Neural cell (in vitro differentiated cells): ENCODE measurements around the gene NR1I3. TPM values are rescaled to one million over a fixed set of nuclear protein-coding genes. Genes with fewer than 3 reads are reported as not detected.

ENCODE experiments used
- H2AFZ ChIP-seq: fragments of 200-600, 300-800 bp; sonication (generic), shearing (Covaris generic); 2 replicates; pipeline ENCODE4 v1.6.0; 2014; ENCODE audit warnings: low read depth, mild to moderate bottlenecking, antibody characterized with exemption, low read length, moderate library complexity
- H3F3A ChIP-seq: fragments of 200-600 bp; shearing (Covaris generic); 2 replicates; pipeline ENCODE4 v1.6.1; 2016; ENCODE audit warnings: mild to moderate bottlenecking, moderate library complexity, mixed read lengths, antibody characterized with exemption, low read length; ENCODE audit not compliant: insufficient read depth, poor library complexity, severe bottlenecking
- H3K27ac ChIP-seq: fragments of 200-600, 300-800 bp; sonication (generic), shearing (Covaris generic); 2 replicates; pipeline ENCODE4 v1.5.1; 2014; ENCODE audit warnings: mild to moderate bottlenecking, low read length, moderate library complexity
- H3K27me3 ChIP-seq: fragments of 300-800, 200-600 bp; sonication (generic), shearing (Covaris generic); 2 replicates; pipeline ENCODE4 v1.6.0; 2014; ENCODE audit warnings: mild to moderate bottlenecking, low read depth, low read length, moderate library complexity; ENCODE audit not compliant: insufficient read depth
- H3K36me3 ChIP-seq: fragments of 300-800, 200-600 bp; sonication (generic), shearing (Covaris generic); 2 replicates; pipeline ENCODE4 v1.5.1; 2014; ENCODE audit warnings: mild to moderate bottlenecking, antibody characterized with exemption, low read length, moderate library complexity; ENCODE audit not compliant: insufficient read depth
- H3K4me2 ChIP-seq: fragments of 300-800, 200-600 bp; sonication (generic), shearing (Covaris generic); 2 replicates; pipeline ENCODE4 v1.6.0; 2014; ENCODE audit warnings: mild to moderate bottlenecking, low read length
- H3K4me3 ChIP-seq: fragments of 300-800, 200-600 bp; sonication (generic), shearing (Covaris generic); 2 replicates; pipeline ENCODE4 v1.5.1; 2014; ENCODE audit warnings: mild to moderate bottlenecking, low read length, moderate library complexity
- H3K79me2 ChIP-seq: fragments of 200-600 bp; shearing (Covaris generic); replicated peaks from 2 replicates; pipeline ENCODE4 v1.6.0; 2014; ENCODE audit warnings: mild to moderate bottlenecking, low read length, moderate library complexity; ENCODE audit not compliant: insufficient read depth
- H3K9ac ChIP-seq: fragments of 300-800, 200-600 bp; sonication (generic), shearing (Covaris generic); 2 replicates; pipeline ENCODE4 v1.6.1; 2016; ENCODE audit warnings: mild to moderate bottlenecking, low read length, mixed read lengths
- H3K9me2 ChIP-seq: fragments of 200-600 bp; shearing (Covaris generic); 2 replicates; pipeline ENCODE4 v1.6.1; 2016; ENCODE audit warnings: mild to moderate bottlenecking, low read length, mixed read lengths; ENCODE audit not compliant: insufficient read depth
- H3K9me3 ChIP-seq: fragments of 200-600, 300-800 bp; sonication (generic), shearing (Covaris generic); 2 replicates; pipeline ENCODE4 v1.6.1; 2016; ENCODE audit warnings: mild to moderate bottlenecking, mixed run types, low read length, moderate library complexity, mixed read lengths
- H4K20me1 ChIP-seq: fragments of 200-600 bp; shearing (Covaris generic); 2 replicates; pipeline ENCODE4 v1.6.1; 2016; ENCODE audit warnings: mild to moderate bottlenecking, mixed run types; ENCODE audit not compliant: insufficient read depth
- EP300 ChIP-seq: fragments of 450-650 bp; conservative IDR thresholded peaks from 2 replicates; pipeline ENCODE4 v1.6.1; 2014; ENCODE audit warnings: antibody characterized with exemption, mild to moderate bottlenecking, moderate library complexity; ENCODE audit not compliant: poor library complexity, severe bottlenecking
- EZH2 ChIP-seq: fragments of 200-600, 300-800 bp; shearing (Covaris generic), sonication (generic); IDR thresholded peaks from 2 replicates; pipeline ENCODE4 v1.6.1; 2014; ENCODE audit warnings: antibody characterized with exemption, low read length, borderline replicate concordance, mild to moderate bottlenecking; ENCODE audit not compliant: insufficient read depth, poor library complexity, severe bottlenecking
- MXI1 ChIP-seq: fragments of 450-650 bp; conservative IDR thresholded peaks from 2 replicates; pipeline ENCODE4 v1.6.1; 2014; ENCODE audit warnings: antibody characterized with exemption, mild to moderate bottlenecking; ENCODE audit not compliant: poor library complexity, severe bottlenecking
- POLR2AphosphoS5 ChIP-seq: IDR thresholded peaks from 2 replicates; pipeline ENCODE4 v1.6.1; 2012
- RAD21 ChIP-seq: fragments of 450-650 bp; conservative IDR thresholded peaks from 2 replicates; pipeline ENCODE4 v1.6.1; 2014; ENCODE audit warnings: antibody characterized with exemption, mild to moderate bottlenecking, moderate library complexity
- SMC3 ChIP-seq: fragments of 450-650 bp; conservative IDR thresholded peaks from 2 replicates; pipeline ENCODE4 v1.6.1; 2014; ENCODE audit warnings: antibody characterized with exemption, mild to moderate bottlenecking, moderate library complexity; ENCODE audit not compliant: poor library complexity
- TAF1 ChIP-seq: IDR thresholded peaks from 2 replicates; pipeline ENCODE4 v1.6.1; 2012; ENCODE audit warnings: low read depth
- polyA plus RNA-seq: library from polyadenylated mRNA; depleted of rRNA; stranded (reverse); fragments of >200 nt; gene quantifications from 2 replicates; pipeline ENCODE4 v1.2.3, GENCODE V29; 2014
- TF ChIP-seq, protein P1 (sequence below): fragments of 450-650 bp; IDR thresholded peaks from 2 replicates; pipeline ENCODE4 v1.5.1; 2014; ENCODE audit warnings: antibody characterized with exemption, mild to moderate bottlenecking, moderate library complexity; ENCODE audit not compliant: poor library complexity, severe bottlenecking
- TF ChIP-seq, protein P2 (sequence below): IDR thresholded peaks from 2 replicates; pipeline ENCODE4 v1.6.1; 2012; ENCODE audit warnings: borderline replicate concordance

The NR1I3 gene
- polyA plus RNA-seq, 1 donor from 2014 or later: not detected

GRCh38 chr1:161282991-161283390 lies 45.0 kb upstream of the NR1I3 start:
- Histone ChIP-seq H2AFZ (no peak overlapping the region), H3K79me2 (no peaks in the 10 kb centered on the region), H3K9ac (no peak overlapping the region), H4K20me1 (no peaks in the 10 kb centered on the region), H3K27me3 (peaks cover 3% of the 10 kb centered on the region), H3K4me3 (no peak overlapping the region), H3K9me2 (no peaks in the 10 kb centered on the region), H3K9me3 (no peaks in the 10 kb centered on the region), H3F3A (no peaks in the 10 kb centered on the region), H3K36me3 (no peaks in the 10 kb centered on the region), H3K4me2 (no peak overlapping the region), H3K27ac (no peak overlapping the region)
- no peak for TF ChIP-seq RAD21
- TF ChIP-seq EP300: no peak
- TF ChIP-seq MXI1: no peak
- no peak for TF ChIP-seq TAF1
- no peak for TF ChIP-seq SMC3

- no peak overlapping the region for H3K4me2 ChIP-seq
Observed at GRCh38 chr1:161274874-161275273, 36.9 kb upstream of the NR1I3 start.

More at GRCh38 chr1:161274874-161275273, 36.9 kb upstream of the NR1I3 start:
- no peak overlapping the region for H2AFZ ChIP-seq
- TF ChIP-seq POLR2AphosphoS5: no peak
- TF ChIP-seq TAF1: no peak
- no peak for TF ChIP-seq RAD21
- no peak for TF ChIP-seq EZH2
- no peak for TF ChIP-seq EP300
- TF ChIP-seq, protein P1, sequence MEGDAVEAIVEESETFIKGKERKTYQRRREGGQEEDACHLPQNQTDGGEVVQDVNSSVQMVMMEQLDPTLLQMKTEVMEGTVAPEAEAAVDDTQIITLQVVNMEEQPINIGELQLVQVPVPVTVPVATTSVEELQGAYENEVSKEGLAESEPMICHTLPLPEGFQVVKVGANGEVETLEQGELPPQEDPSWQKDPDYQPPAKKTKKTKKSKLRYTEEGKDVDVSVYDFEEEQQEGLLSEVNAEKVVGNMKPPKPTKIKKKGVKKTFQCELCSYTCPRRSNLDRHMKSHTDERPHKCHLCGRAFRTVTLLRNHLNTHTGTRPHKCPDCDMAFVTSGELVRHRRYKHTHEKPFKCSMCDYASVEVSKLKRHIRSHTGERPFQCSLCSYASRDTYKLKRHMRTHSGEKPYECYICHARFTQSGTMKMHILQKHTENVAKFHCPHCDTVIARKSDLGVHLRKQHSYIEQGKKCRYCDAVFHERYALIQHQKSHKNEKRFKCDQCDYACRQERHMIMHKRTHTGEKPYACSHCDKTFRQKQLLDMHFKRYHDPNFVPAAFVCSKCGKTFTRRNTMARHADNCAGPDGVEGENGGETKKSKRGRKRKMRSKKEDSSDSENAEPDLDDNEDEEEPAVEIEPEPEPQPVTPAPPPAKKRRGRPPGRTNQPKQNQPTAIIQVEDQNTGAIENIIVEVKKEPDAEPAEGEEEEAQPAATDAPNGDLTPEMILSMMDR: no peak
- TF ChIP-seq, protein P2, sequence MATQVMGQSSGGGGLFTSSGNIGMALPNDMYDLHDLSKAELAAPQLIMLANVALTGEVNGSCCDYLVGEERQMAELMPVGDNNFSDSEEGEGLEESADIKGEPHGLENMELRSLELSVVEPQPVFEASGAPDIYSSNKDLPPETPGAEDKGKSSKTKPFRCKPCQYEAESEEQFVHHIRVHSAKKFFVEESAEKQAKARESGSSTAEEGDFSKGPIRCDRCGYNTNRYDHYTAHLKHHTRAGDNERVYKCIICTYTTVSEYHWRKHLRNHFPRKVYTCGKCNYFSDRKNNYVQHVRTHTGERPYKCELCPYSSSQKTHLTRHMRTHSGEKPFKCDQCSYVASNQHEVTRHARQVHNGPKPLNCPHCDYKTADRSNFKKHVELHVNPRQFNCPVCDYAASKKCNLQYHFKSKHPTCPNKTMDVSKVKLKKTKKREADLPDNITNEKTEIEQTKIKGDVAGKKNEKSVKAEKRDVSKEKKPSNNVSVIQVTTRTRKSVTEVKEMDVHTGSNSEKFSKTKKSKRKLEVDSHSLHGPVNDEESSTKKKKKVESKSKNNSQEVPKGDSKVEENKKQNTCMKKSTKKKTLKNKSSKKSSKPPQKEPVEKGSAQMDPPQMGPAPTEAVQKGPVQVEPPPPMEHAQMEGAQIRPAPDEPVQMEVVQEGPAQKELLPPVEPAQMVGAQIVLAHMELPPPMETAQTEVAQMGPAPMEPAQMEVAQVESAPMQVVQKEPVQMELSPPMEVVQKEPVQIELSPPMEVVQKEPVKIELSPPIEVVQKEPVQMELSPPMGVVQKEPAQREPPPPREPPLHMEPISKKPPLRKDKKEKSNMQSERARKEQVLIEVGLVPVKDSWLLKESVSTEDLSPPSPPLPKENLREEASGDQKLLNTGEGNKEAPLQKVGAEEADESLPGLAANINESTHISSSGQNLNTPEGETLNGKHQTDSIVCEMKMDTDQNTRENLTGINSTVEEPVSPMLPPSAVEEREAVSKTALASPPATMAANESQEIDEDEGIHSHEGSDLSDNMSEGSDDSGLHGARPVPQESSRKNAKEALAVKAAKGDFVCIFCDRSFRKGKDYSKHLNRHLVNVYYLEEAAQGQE: no peak
- H3K9ac ChIP-seq: no peak overlapping the region
- no peak overlapping the region for H3K4me3 ChIP-seq
- no peaks in the 10 kb centered on the region for H3K36me3 ChIP-seq
- no peaks in the 10 kb centered on the region for H3K79me2 ChIP-seq
- no peaks in the 10 kb centered on the region for H3K27me3 ChIP-seq
- no peaks in the 10 kb centered on the region for H3K9me2 ChIP-seq
- H3F3A ChIP-seq: no peaks in the 10 kb centered on the region
- no peaks in the 10 kb centered on the region for H4K20me1 ChIP-seq
- no peaks in the 10 kb centered on the region for H3K9me3 ChIP-seq
- no peak overlapping the region for H3K27ac ChIP-seq
